Activated naive CD4-positive, alpha-beta T cell treated with anti-CD3 and anti-CD28 coated beads, Interleukin-2, amount 10 ng/mL, durations not matched to agents 7 days and 5 days (primary cell): ENCODE measurements around the gene LGALS3.
"Not testable (repeated sequence)": the region's sequence is repeated elsewhere in the genome, so short reads cannot be mapped to it uniquely, and the experiment has no call there.

Experiments
- CTCF ChIA-PET: fragments of 350-600 bp; sonication (Branson Sonifier 250); formaldehyde crosslinking; loops from one replicate; lab custom pipeline; 2021; ENCODE audit warnings: antibody characterized with exemption; lab: Charles Lee
- DNase-seq: peaks from one replicate; pipeline ENCODE4 v3.0.0-alpha.2; 2020
- H3K27ac Mint-ChIP-seq: one replicate; pipeline ENCODE4 v1.8.0; 2021; ENCODE audit warnings: mild to moderate bottlenecking, moderate library complexity, mixed read lengths
- H3K27me3 Mint-ChIP-seq: one replicate; pipeline ENCODE4 v1.8.0; 2021; ENCODE audit warnings: mild to moderate bottlenecking, mixed read lengths
- H3K36me3 Mint-ChIP-seq: one replicate; pipeline ENCODE4 v1.8.0; 2021; ENCODE audit warnings: mixed read lengths
- H3K4me1 Mint-ChIP-seq: one replicate; pipeline ENCODE4 v1.8.0; 2021; ENCODE audit warnings: mixed read lengths
- H3K4me3 Mint-ChIP-seq: one replicate; pipeline ENCODE4 v1.8.0; 2021; ENCODE audit warnings: mild to moderate bottlenecking, moderate library complexity, mixed read lengths
- H3K9me3 Mint-ChIP-seq: one replicate; pipeline ENCODE4 v1.8.0; 2021; ENCODE audit warnings: mixed read lengths

LGALS3 gene

GRCh38 chr14:55129086-55129427 lies at the start of gene LGALS3:
LGALS3 (plus strand) TSS chr14:55129252; CDS start chr14:55137374, 8,122 bp downstream.
- CTCF ChIA-PET = no interaction called here
- Mint-ChIP-seq H3K9me3 (no peaks in the 10 kb centered on the region), H3K4me3 (peak within 1 kb of the TSS; percentile 78), H3K27ac (peak within 1 kb of the TSS; percentile 7), H3K4me1 (peaks cover 54% of the 10 kb centered on the region), H3K27me3 (peaks cover 55% of the 10 kb centered on the region), H3K36me3 (peaks cover 17% of the 10 kb centered on the region)
- peak; percentile 57 for DNase-seq

GRCh38 chr14:55079961-55080360 lies 49.1 kb upstream of the LGALS3 start:
- not testable (repeated sequence) for H3K9me3 Mint-ChIP-seq, H3K27ac Mint-ChIP-seq, H3K36me3 Mint-ChIP-seq, H3K4me3 Mint-ChIP-seq, H3K27me3 Mint-ChIP-seq, H3K4me1 Mint-ChIP-seq, DNase-seq
- CTCF ChIA-PET = interaction anchor here (1.0 to 1.6 kb wide), 3 partner anchors 15 to 81 kb away, joined by 3 read pairs; partner anchors contain the start of gene MAPK1IP1L

GRCh38 chr14:55084401-55085059 lies 44.5 kb upstream of the LGALS3 start:
- H3K9me3 Mint-ChIP-seq = no peaks in the 10 kb centered on the region
- CTCF ChIA-PET = interaction anchor here (0.6 to 0.8 kb wide), 2 partner anchors 75 to 76 kb away, joined by 3 to 4 read pairs; no protein-coding TSS in a partner anchor
- no peak overlapping the region for H3K4me3 Mint-ChIP-seq
- peaks cover 17% of the 10 kb centered on the region for H3K27me3 Mint-ChIP-seq
- H3K4me1 Mint-ChIP-seq = peaks cover 2% of the 10 kb centered on the region
- H3K27ac Mint-ChIP-seq = no peak overlapping the region
- DNase-seq = no peak
- H3K36me3 Mint-ChIP-seq = no peaks in the 10 kb centered on the region

GRCh38 chr14:55085060-55085660 lies 43.9 kb upstream of the LGALS3 start:
- CTCF ChIA-PET = interaction anchor here (0.6 to 0.8 kb wide), 2 partner anchors 74 to 76 kb away, joined by 3 to 4 read pairs; no protein-coding TSS in a partner anchor
- H3K9me3 Mint-ChIP-seq = no peaks in the 10 kb centered on the region
- peaks cover 17% of the 10 kb centered on the region for H3K27me3 Mint-ChIP-seq
- no peaks in the 10 kb centered on the region for H3K36me3 Mint-ChIP-seq
- no peak overlapping the region for H3K27ac Mint-ChIP-seq
- no peak overlapping the region for H3K4me3 Mint-ChIP-seq
- no peak for DNase-seq
- peaks cover 3% of the 10 kb centered on the region for H3K4me1 Mint-ChIP-seq

- H3K27me3 Mint-ChIP-seq = peaks cover 17% of the 10 kb centered on the region
- peaks cover 7% of the 10 kb centered on the region for H3K4me1 Mint-ChIP-seq
- H3K36me3 Mint-ChIP-seq = no peaks in the 10 kb centered on the region
- no peak overlapping the region for H3K4me3 Mint-ChIP-seq
- no peak overlapping the region for H3K27ac Mint-ChIP-seq
- no peaks in the 10 kb centered on the region for H3K9me3 Mint-ChIP-seq
- no peak for DNase-seq
- CTCF ChIA-PET = interaction anchor here (0.7 to 4.4 kb wide), 3 partner anchors 69 to 173 kb away, joined by 3 to 35 read pairs (median 5); no protein-coding TSS in a partner anchor
Measured at GRCh38 chr14:55086938-55087337, 42.1 kb upstream of the LGALS3 start.

GRCh38 chr14:55088356-55088755 lies 40.7 kb upstream of the LGALS3 start:
- CTCF ChIA-PET = interaction anchor here (0.8 to 4.4 kb wide), 7 partner anchors 10 to 322 kb away, joined by 3 to 35 read pairs (median 3); no protein-coding TSS in a partner anchor
- H3K4me1 Mint-ChIP-seq = peaks cover 20% of the 10 kb centered on the region
- no peaks in the 10 kb centered on the region for H3K9me3 Mint-ChIP-seq
- no peak overlapping the region for H3K27ac Mint-ChIP-seq
- no peak overlapping the region for H3K4me3 Mint-ChIP-seq
- H3K27me3 Mint-ChIP-seq = peaks cover 17% of the 10 kb centered on the region
- DNase-seq = no peak
- no peaks in the 10 kb centered on the region for H3K36me3 Mint-ChIP-seq

GRCh38 chr14:55092341-55092740 lies 36.7 kb upstream of the LGALS3 start:
- no peak for DNase-seq
- H3K27me3 Mint-ChIP-seq = peaks cover under 1% of the 10 kb centered on the region
- no peak overlapping the region for H3K27ac Mint-ChIP-seq
- CTCF ChIA-PET = interaction anchor here (1.0 to 3.1 kb wide), 7 partner anchors 34 to 178 kb away, joined by 3 to 13 read pairs (median 3); partner anchors contain the start of gene MAPK1IP1L
- peaks cover 26% of the 10 kb centered on the region for H3K4me1 Mint-ChIP-seq
- no peak overlapping the region for H3K4me3 Mint-ChIP-seq
- no peaks in the 10 kb centered on the region for H3K36me3 Mint-ChIP-seq
- H3K9me3 Mint-ChIP-seq = no peaks in the 10 kb centered on the region

GRCh38 chr14:55094292-55095157 lies 34.5 kb upstream of the LGALS3 start:
- Mint-ChIP-seq H3K4me1 (peaks cover 42% of the 10 kb centered on the region), H3K36me3 (no peaks in the 10 kb centered on the region), H3K9me3 (no peaks in the 10 kb centered on the region), H3K4me3 (no peak overlapping the region), H3K27me3 (no peaks in the 10 kb centered on the region), H3K27ac (no peak overlapping the region)
- no peak for DNase-seq
- CTCF ChIA-PET = interaction anchor here (0.6 to 3.1 kb wide), 5 partner anchors 8 to 67 kb away, joined by 3 to 13 read pairs (median 3); no protein-coding TSS in a partner anchor

GRCh38 chr14:55097881-55098560 lies 31.0 kb upstream of the LGALS3 start:
- H3K27me3 Mint-ChIP-seq = no peaks in the 10 kb centered on the region
- H3K27ac Mint-ChIP-seq = peak overlapping the region; percentile 81
- no peaks in the 10 kb centered on the region for H3K9me3 Mint-ChIP-seq
- CTCF ChIA-PET = interaction anchor here (1.0 to 1.1 kb wide), 2 partner anchors 9 to 20 kb away, joined by 3 read pairs; no protein-coding TSS in a partner anchor
- peak; percentile 52 for DNase-seq
- H3K4me1 Mint-ChIP-seq = peaks cover 51% of the 10 kb centered on the region
- no peak overlapping the region for H3K4me3 Mint-ChIP-seq
- no peaks in the 10 kb centered on the region for H3K36me3 Mint-ChIP-seq

GRCh38 chr14:55098561-55098898 lies 30.5 kb upstream of the LGALS3 start:
- CTCF ChIA-PET = interaction anchor here (1.0 to 1.1 kb wide), 2 partner anchors 10 to 20 kb away, joined by 3 read pairs; no protein-coding TSS in a partner anchor
- Mint-ChIP-seq H3K9me3 (no peaks in the 10 kb centered on the region), H3K4me1 (peaks cover 54% of the 10 kb centered on the region), H3K27ac (peak overlapping the region; percentile 81), H3K27me3 (no peaks in the 10 kb centered on the region), H3K36me3 (peaks cover under 1% of the 10 kb centered on the region), H3K4me3 (peak overlapping the region; percentile 11)
- DNase-seq = no peak

GRCh38 chr14:55099756-55100155 lies 29.3 kb upstream of the LGALS3 start:
- Mint-ChIP-seq H3K9me3 (peaks cover 10% of the 10 kb centered on the region), H3K4me3 (no peak overlapping the region), H3K27ac (peak overlapping the region; percentile 0), H3K4me1 (peaks cover 63% of the 10 kb centered on the region), H3K36me3 (peaks cover 11% of the 10 kb centered on the region), H3K27me3 (no peaks in the 10 kb centered on the region)
- DNase-seq = no peak
- CTCF ChIA-PET = interaction anchor here (0.9 kb wide), 1 partner anchor 275 kb away, joined by 3 read pairs; no protein-coding TSS in a partner anchor

GRCh38 chr14:55101698-55102097 lies 27.4 kb upstream of the LGALS3 start:
- Mint-ChIP-seq H3K27ac (peak overlapping the region; percentile 99), H3K36me3 (peaks cover 14% of the 10 kb centered on the region), H3K4me3 (no peak overlapping the region), H3K27me3 (no peaks in the 10 kb centered on the region), H3K4me1 (peaks cover 65% of the 10 kb centered on the region), H3K9me3 (peaks cover 13% of the 10 kb centered on the region)
- CTCF ChIA-PET = interaction anchor here (1.5 kb wide), 1 partner anchor 59 kb away, joined by 4 read pairs; no protein-coding TSS in a partner anchor
- DNase-seq = no peak

GRCh38 chr14:55102141-55102621 lies 26.9 kb upstream of the LGALS3 start:
- Mint-ChIP-seq H3K4me3 (no peak overlapping the region), H3K4me1 (peaks cover 61% of the 10 kb centered on the region)
- DNase-seq = peak; percentile 59

More at GRCh38 chr14:55102141-55102621, 26.9 kb upstream of the LGALS3 start:
- Mint-ChIP-seq H3K9me3 (peaks cover 13% of the 10 kb centered on the region), H3K27me3 (no peaks in the 10 kb centered on the region), H3K27ac (peak overlapping the region; percentile 99), H3K36me3 (peaks cover 14% of the 10 kb centered on the region)
- CTCF ChIA-PET = interaction anchor here (0.9 to 2.3 kb wide), 3 partner anchors 7 to 59 kb away, joined by 3 to 9 read pairs (median 4); partner anchors contain the start of gene MAPK1IP1L
